OCI-LY3 (cell line): ENCODE measurements around the gene ARID3A.

Experiments used
- H2AFZ ChIP-seq: fragments of 200-600, 300-600 bp; shearing (Covaris generic); 2 replicates; pipeline ENCODE4 v1.6.0; 2014; ENCODE audit warnings: antibody characterized with exemption, low read depth, low read length
- H3K27ac ChIP-seq: fragments of 200-600, 300-600 bp; sonication (generic); 2 replicates; pipeline ENCODE4 v1.5.1; 2014; ENCODE audit warnings: mild to moderate bottlenecking, low read length, moderate library complexity, mixed read lengths
- H3K27me3 ChIP-seq: fragments of 200-600, 300-600 bp; sonication (generic); 2 replicates; pipeline ENCODE4 v1.6.1; 2014; ENCODE audit warnings: low read depth, low read length, mixed read lengths
- H3K36me3 ChIP-seq: fragments of 200-600, 300-600 bp; sonication (generic); replicated peaks from 2 replicates; pipeline ENCODE3; 2014; ENCODE audit warnings: low read depth, low read length, mixed read lengths
- H3K4me1 ChIP-seq: fragments of 300-600, 200-600 bp; sonication (generic); 2 replicates; pipeline ENCODE4 v1.6.1; 2014; ENCODE audit warnings: low read length, mixed read lengths
- H3K4me2 ChIP-seq: fragments of 200-600, 300-600 bp; sonication (generic); 2 replicates; pipeline ENCODE4 v1.6.1; 2014; ENCODE audit warnings: low read length, mixed read lengths
- H3K4me3 ChIP-seq: fragments of 300-600, 200-600 bp; sonication (generic); 2 replicates; pipeline ENCODE4 v1.5.1; 2014; ENCODE audit warnings: antibody characterized with exemption, mild to moderate bottlenecking, low read length, moderate library complexity
- H3K79me2 ChIP-seq: fragments of 300-600, 200-600 bp; shearing (Covaris generic); 2 replicates; pipeline ENCODE4 v1.6.1; 2014; ENCODE audit warnings: mild to moderate bottlenecking, low read length, mixed read lengths
- H3K9ac ChIP-seq: fragments of 300-600, 200-600 bp; shearing (Covaris generic); 2 replicates; pipeline ENCODE4 v1.6.0; 2014; ENCODE audit warnings: mild to moderate bottlenecking, low read length, moderate library complexity
- H3K9me3 ChIP-seq: fragments of 200-600, 300-600 bp; shearing (Covaris generic); 2 replicates; pipeline ENCODE4 v1.6.1; 2014; ENCODE audit warnings: low read length, mixed read lengths; ENCODE audit not compliant: insufficient read depth
- H4K20me1 ChIP-seq: fragments of 200-600, 300-600 bp; sonication (generic); 2 replicates; pipeline ENCODE4 v1.6.1; 2016; ENCODE audit warnings: low read length, mixed read lengths; ENCODE audit not compliant: insufficient read depth
- EZH2phosphoT487 ChIP-seq: fragments of 200-600 bp; shearing (Covaris generic); IDR thresholded peaks from 2 replicates; pipeline ENCODE4 v1.6.1; 2018; ENCODE audit warnings: antibody characterized with exemption, mixed run types, low read depth
- TF ChIP-seq, protein P1 (sequence below): fragments of 200-600, 300-600 bp; sonication (generic); IDR thresholded peaks from 2 replicates; pipeline ENCODE4 v1.5.1; 2014; ENCODE audit warnings: antibody characterized with exemption, low read length, low read depth

Gene ARID3A

DNA sequence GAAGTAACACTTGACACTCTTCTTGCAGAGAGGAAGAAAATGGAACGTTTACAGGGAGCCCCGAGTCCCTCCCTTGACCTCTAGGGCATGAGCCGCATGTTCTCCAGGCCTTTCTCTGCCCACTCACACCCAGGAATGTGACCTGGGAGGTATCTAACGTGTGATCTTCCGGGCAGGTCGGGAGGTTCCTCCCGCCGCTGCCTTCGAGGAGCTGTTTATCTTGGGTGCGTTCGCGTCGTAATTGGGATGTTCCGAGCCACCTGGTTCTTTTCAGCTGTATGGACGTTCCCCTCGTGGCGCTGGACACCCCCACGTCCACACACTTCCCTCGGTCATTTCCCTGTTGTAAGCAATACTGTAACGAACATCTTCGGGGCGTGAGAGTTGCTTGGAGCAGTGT, 13.6 kb downstream of the ARID3A start:
- Histone ChIP-seq H4K20me1 (peaks cover 60% of the 10 kb centered on the region), H3K79me2 (peaks cover 86% of the 10 kb centered on the region), H3K4me1 (peaks cover 41% of the 10 kb centered on the region), H3K4me2 (peak overlapping the region; percentile 87), H2AFZ (no peak overlapping the region), H3K27me3 (no peaks in the 10 kb centered on the region), H3K9ac (no peak overlapping the region), H3K4me3 (peak overlapping the region; percentile 66; the same call in 1 of the 2 replicates), H3K27ac (no peak overlapping the region), H3K36me3 (peaks cover 66% of the 10 kb centered on the region), H3K9me3 (peaks cover 3% of the 10 kb centered on the region; the same call in 1 of the 2 replicates)
- TF ChIP-seq, protein P1, sequence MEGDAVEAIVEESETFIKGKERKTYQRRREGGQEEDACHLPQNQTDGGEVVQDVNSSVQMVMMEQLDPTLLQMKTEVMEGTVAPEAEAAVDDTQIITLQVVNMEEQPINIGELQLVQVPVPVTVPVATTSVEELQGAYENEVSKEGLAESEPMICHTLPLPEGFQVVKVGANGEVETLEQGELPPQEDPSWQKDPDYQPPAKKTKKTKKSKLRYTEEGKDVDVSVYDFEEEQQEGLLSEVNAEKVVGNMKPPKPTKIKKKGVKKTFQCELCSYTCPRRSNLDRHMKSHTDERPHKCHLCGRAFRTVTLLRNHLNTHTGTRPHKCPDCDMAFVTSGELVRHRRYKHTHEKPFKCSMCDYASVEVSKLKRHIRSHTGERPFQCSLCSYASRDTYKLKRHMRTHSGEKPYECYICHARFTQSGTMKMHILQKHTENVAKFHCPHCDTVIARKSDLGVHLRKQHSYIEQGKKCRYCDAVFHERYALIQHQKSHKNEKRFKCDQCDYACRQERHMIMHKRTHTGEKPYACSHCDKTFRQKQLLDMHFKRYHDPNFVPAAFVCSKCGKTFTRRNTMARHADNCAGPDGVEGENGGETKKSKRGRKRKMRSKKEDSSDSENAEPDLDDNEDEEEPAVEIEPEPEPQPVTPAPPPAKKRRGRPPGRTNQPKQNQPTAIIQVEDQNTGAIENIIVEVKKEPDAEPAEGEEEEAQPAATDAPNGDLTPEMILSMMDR: no peak
- TF ChIP-seq EZH2phosphoT487: no peak

DNA sequence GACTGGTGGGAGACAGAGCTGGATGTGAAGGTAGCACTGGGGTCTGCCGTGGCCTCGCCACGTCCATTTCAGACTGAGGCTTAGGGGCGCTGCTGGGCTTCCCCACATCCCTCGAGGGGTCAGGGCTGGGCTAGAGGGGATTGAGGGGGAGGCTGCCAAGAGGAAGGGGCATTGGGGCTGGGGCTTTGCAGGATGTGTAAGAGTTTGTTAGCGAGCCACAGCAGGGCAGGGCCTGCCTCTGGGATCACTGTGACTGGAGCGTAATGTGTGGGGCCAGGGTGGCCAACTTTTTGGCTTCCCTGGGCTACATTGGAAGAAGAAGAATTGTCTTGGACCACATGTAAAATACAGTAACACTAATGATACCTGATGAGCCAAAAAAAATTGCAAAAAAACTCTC, 14.1 kb downstream of the ARID3A start:
- Histone ChIP-seq H3K9me3 (peaks cover 3% of the 10 kb centered on the region; the same call in 1 of the 2 replicates), H3K4me1 (peaks cover 41% of the 10 kb centered on the region), H4K20me1 (peaks cover 56% of the 10 kb centered on the region), H3K9ac (peak overlapping the region; percentile 60; the same call in 1 of the 2 replicates), H2AFZ (no peak overlapping the region), H3K27ac (peak overlapping the region; percentile 64), H3K27me3 (no peaks in the 10 kb centered on the region), H3K4me2 (peak overlapping the region; percentile 87), H3K4me3 (peak overlapping the region; percentile 66), H3K36me3 (peaks cover 62% of the 10 kb centered on the region), H3K79me2 (peaks cover 86% of the 10 kb centered on the region)
- TF ChIP-seq, protein P1: no peak
- no peak for TF ChIP-seq EZH2phosphoT487

DNA sequence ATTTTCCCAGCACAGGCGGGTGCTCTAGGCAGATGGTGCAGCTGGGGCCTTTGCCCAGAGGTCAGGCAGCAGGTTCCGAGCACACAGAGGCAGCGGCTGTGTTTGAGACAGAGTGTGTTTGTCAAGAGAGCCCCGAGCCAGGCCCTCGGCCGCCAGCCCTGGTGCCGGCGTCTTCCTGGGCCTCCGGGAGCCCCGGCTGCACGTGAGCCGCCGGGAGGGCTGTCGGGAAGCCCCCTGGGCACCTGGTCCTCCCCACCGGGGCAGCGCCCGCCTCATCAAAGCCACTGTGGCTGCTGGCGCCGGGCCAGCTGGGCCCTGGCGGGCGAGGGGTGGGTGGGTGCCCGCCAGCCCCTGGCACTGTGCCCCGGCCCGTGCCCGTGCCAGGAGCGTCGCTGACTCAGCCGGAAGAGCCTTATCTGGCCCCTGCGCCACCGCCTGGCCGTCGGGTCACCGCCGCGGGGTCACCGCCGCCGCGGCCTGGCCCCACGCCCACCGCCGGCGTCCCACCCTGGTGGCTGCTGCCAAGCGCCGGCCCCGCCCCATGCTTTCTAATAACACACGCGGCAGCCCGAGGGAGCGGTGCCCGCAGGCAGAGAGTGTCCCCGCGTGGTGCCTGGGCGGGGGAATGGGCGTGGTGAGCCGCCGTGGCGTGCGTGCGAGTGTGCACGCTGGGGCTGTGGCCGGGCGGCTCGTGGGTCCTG, 14.9 kb downstream of the ARID3A start:
- H3K79me2 ChIP-seq: peaks cover 88% of the 10 kb centered on the region
- peaks cover 43% of the 10 kb centered on the region for H3K4me1 ChIP-seq
- H3K9ac ChIP-seq: peak overlapping the region; percentile 60
- peaks cover 58% of the 10 kb centered on the region for H3K36me3 ChIP-seq
- no peak overlapping the region for H2AFZ ChIP-seq
- TF ChIP-seq, protein P1: peak; percentile 27; the same call in 1 of the 2 replicates
- TF ChIP-seq EZH2phosphoT487: no peak
- H3K4me2 ChIP-seq: peak overlapping the region; percentile 87
- H3K9me3 ChIP-seq: peaks cover 3% of the 10 kb centered on the region; the same call in 1 of the 2 replicates
- H3K4me3 ChIP-seq: peak overlapping the region; percentile 66
- H4K20me1 ChIP-seq: peaks cover 50% of the 10 kb centered on the region
- peak overlapping the region; percentile 64 for H3K27ac ChIP-seq
- no peaks in the 10 kb centered on the region for H3K27me3 ChIP-seq

DNA sequence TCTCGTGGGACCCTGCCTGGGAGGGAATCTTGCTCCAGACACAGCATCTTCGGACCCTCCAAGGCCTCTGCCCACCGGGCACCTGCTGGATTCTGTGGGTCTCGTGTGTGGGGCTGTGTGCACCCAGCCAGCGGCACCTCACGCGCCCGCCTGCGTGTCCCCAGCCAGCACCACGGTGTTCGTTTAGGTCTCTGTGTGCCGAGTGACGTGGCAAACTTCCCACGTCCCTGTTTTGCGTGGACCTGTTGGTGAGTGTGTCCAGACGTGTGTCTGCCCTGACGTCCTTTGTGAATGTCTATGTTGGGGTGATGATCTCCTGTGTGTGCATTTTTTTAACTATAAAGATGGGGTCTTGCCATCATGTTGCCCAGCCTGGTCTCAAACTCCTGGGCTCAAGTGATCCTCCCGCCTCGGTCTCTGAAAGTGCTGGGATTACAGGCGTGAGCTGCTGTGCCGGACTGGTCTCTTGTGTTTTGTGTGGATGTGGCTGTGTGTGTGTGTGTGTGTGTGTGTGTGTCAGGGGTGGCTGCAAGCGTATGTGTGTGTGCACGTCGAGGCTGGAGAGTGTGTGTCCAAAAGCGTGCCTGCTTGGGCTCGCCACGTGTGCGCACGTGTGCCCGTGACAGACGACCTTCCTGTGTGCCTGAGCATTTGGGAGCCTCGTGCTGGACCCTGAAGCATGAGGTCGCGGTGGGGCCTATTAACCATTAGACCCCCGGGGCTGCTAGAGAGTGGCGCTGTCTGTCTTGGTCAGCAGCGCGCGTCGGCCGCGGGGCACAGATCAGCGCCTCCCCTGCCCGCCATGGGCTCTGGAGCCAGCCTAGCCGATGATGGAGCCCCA, 15.7 kb downstream of the ARID3A start:
- peak overlapping the region; percentile 66 for H3K4me3 ChIP-seq
- peaks cover 45% of the 10 kb centered on the region for H4K20me1 ChIP-seq
- TF ChIP-seq EZH2phosphoT487: no peak
- TF ChIP-seq, protein P1: no peak
- no peak overlapping the region for H2AFZ ChIP-seq
- peak overlapping the region; percentile 60; the same call in 1 of the 2 replicates for H3K9ac ChIP-seq
- peaks cover 53% of the 10 kb centered on the region for H3K36me3 ChIP-seq
- peaks cover 85% of the 10 kb centered on the region for H3K79me2 ChIP-seq
- peak overlapping the region; percentile 87 for H3K4me2 ChIP-seq
- H3K4me1 ChIP-seq: peaks cover 48% of the 10 kb centered on the region
- 0 out of 2 replicates have a peak overlapping the region, but pooled peaks have one; percentile 64 for H3K27ac ChIP-seq
- no peaks in the 10 kb centered on the region for H3K27me3 ChIP-seq
- H3K9me3 ChIP-seq: peaks cover 3% of the 10 kb centered on the region; the same call in 1 of the 2 replicates
